ENCODE measurements around the gene ASAP2.

GRCh38 chr2:9404451-9404850 is 197.8 kb downstream of the ASAP2 start:
- TF ChIP-seq EZH2 (IDR thresholded peaks at IDR 0.05) (no peak), POLR2AphosphoS5 (IDR thresholded peaks at IDR 0.05; ENCODE audit: borderline replicate concordance, low read depth, low read length) (no peak)

Data from SK-N-MC (cell line).